OCI-M1 (cell line): Measurements from ENCODE around the gene TLN1.

Source experiments
- DNase-seq: peaks from one replicate; lab custom pipeline; 2025; lab: John Stamatoyannopoulos, UW

Gene TLN1

GRCh38 chr9:35686222-35687203 lies 45.5 kb downstream of the TLN1 start:
- no peak for DNase-seq

DNA sequence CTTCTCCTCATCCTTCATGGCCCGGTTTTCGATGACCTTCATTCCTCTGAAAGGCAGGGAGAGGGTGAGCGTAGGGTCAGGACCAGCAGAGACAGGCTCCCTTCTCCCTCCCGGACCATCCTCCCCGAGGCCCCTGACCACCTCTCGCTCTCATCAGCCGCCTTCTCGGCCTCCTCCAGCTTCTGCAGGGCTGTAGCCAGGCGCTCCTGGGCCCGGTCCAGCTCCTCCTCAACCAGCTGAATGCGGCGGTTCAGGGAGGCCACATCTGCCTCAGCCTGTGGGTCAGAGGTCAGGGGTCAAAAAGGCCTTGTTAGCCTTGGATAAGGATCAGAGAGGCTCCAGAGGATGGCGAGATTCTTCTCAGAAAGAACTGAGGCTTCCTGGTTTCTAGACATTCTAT lies 46.5 kb downstream of the TLN1 start:
- DNase-seq: no peak

- no peak for DNase-seq
Observed at GRCh38 chr9:35684921-35685320, 47.1 kb downstream of the TLN1 start.

DNA sequence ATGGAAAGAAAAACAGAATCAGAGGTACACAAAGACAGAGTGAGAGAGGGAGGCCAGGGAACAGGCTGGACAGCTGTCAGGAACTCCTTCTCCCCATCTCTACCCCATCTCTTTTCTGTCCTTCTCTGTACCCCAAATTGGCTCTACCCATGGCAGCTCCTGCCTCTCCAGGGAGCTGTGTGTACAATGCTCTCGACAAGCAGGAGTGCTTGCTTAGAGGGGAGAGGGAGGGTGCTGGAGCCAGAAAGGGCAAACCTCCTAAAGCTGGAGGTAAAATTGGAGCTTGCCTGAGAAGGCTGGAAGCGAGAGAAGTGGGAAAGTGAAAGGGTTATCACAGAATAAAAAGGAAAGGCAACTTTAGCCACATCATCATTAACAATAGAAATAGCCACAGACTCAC lies 48.7 kb downstream of the TLN1 start:
- no peak for DNase-seq

GRCh38 chr9:35682520-35683315 lies 49.3 kb downstream of the TLN1 start:
- no peak for DNase-seq

DNA sequence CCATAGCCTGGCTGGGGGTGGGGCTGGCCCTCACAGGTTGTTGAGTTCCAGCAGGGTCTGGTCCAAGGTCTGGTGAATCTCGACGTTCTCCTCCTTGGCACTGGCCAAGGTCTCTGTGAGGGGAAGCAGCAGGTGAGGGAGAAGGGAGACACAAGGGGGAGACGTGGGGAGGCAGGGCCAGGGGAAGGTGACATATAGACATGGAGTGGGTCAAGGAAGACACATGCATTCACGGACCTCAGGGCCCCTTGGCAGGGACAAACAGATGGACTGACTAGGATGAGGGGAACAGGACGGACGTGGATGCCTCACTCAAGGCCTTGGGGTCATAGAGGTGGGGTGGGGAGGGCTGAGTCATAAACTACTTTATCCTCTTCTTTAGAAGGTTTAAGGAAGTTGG lies 49.9 kb downstream of the TLN1 start:
- no peak for DNase-seq

- no peak for DNase-seq
Observed at GRCh38 chr9:35681341-35682002, 50.5 kb downstream of the TLN1 start.

DNA sequence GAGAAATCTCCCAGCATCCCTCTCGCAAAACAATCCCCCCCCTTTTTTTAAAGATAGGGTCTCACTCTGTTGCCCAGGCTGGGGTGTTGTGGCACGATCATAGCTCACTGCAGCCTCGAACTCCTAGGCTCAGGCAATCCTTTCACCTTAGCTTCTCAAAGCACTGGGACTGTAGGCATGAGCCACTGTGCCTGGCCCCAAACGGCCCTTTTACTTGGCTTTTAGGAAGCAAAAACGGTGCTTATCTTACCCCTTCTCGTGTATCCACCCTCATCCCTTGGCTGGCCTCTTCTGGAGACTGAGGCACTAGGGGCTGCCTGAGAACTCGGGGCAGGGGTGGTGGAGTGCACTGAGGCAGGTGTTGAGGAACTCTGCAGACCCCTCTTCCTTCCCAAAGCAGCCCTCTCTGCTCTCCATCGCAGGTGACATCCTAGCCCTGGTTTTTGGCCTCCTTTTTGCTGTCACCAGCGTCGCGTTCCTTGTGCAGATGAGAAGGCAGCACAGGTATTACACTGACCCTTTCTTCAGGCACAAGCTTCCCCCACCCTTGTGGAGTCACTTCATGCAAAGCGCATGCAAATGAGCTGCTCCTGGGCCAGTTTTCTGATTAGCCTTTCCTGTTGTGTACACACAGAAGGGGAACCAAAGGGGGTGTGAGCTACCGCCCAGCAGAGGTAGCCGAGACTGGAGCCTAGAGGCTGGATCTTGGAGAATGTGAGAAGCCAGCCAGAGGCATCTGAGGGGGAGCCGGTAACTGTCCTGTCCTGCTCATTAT lies 51.5 kb downstream of the TLN1 start:
- no peak for DNase-seq

GRCh38 chr9:35679766-35680330 lies 52.1 kb downstream of the TLN1 start:
- no peak for DNase-seq

- DNase-seq: no peak
Observed at GRCh38 chr9:35679091-35679490, 52.9 kb downstream of the TLN1 start.

DNA sequence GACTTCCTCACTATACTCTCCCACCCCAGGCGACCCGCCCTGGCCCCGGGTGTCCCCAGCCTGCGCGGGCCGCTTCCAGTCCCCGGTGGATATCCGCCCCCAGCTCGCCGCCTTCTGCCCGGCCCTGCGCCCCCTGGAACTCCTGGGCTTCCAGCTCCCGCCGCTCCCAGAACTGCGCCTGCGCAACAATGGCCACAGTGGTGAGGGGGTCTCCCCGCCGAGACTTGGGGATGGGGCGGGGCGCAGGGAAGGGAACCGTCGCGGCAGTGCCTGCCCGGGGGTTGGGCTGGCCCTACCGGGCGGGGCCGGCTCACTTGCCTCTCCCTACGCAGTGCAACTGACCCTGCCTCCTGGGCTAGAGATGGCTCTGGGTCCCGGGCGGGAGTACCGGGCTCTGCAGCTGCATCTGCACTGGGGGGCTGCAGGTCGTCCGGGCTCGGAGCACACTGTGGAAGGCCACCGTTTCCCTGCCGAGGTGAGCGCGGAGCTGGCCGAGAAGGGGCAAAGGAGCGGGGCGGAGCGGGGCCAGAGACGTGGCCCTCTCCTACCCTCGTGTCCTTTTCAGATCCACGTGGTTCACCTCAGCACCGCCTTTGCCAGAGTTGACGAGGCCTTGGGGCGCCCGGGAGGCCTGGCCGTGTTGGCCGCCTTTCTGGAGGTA lies 56.1 kb downstream of the TLN1 start:
- no peak for DNase-seq

DNA sequence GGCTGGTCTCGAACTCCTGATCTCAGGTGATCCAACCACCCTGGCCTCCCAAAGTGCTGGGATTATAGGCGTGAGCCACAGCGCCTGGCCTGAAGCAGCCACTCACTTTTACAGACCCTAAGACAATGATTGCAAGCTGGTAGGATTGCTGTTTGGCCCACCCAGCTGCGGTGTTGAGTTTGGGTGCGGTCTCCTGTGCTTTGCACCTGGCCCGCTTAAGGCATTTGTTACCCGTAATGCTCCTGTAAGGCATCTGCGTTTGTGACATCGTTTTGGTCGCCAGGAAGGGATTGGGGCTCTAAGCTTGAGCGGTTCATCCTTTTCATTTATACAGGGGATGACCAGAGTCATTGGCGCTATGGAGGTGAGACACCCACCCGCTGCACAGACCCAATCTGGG lies 56.8 kb downstream of the TLN1 start:
- no peak for DNase-seq

GRCh38 chr9:35674025-35674361 lies 58.0 kb downstream of the TLN1 start:
- no peak for DNase-seq

DNA sequence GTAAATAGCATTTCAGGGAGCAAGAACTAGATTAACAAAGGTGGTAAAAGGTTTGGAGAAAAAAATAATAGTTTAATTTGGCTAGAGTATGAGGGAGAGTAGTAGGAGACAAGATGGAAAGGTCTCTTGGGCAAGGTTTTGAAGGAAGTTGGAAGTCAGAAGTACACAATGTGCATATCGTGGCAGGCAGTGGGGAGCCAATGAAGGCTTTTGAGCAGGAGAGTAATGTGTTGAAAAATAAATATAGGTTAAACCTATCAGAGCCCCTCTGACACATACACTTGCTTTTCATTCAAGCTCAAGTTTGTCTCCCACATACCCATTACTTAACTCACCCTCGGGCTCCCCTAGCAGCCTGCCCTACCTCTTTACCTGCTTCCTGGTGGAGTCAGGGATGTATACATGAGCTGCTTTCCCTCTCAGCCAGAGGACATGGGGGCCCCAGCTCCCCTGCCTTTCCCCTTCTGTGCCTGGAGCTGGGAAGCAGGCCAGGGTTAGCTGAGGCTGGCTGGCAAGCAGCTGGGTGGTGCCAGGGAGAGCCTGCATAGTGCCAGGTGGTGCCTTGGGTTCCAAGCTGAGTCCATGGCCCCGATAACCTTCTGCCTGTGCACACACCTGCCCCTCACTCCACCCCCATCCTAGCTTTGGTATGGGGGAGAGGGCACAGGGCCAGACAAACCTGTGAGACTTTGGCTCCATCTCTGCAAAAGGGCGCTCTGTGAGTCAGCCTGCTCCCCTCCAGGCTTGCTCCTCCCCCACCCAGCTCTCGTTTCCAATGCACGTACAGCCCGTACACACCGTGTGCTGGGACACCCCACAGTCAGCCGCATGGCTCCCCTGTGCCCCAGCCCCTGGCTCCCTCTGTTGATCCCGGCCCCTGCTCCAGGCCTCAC lies 58.6 kb downstream of the TLN1 start, which contains the start of gene CA9:
Gene CA9 (plus strand): TSS at position 797 of the 893 bp plus-strand sequence. CDS start 32 bp downstream, at position 829.
- DNase-seq: no peak

DNA sequence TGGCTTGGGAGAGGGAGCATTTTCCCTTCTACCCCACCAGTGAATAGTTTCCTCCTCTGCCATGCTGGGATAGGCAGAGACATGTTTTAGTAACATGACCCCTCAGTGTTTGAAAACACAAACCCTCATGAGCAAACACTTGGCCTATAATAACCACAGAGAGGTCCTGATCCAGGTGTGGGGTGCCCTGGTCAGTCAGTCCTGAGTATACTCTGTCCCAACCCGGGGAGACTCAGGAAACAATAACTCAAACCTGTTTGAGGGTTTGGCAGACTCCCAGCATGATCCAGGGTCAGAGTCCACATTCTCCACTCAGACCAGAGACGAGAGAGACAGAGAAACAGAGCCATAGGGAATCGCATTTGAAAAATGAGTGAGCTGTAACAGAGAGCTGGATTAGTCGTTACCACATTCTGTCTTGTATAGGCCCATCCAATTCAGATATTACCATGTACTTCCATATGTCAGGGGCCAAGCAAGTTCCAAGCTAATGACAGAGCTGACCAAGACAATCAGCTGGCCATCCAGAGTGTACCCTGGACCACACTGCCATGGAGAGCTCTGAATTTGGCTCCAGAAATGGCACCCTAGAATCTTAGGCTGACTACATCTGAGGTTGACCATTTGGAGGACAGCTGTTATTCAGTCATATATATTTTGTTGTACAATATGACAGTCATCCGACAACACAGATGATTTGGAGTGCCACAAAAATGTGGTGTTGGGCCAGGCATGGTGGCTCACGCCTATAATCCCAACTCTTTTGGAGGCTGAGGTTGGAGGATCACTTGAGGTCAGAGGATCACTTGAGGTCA lies 62.5 kb downstream of the TLN1 start:
- DNase-seq: no peak

GRCh38 chr9:35667939-35668338 lies 64.1 kb downstream of the TLN1 start:
- no peak for DNase-seq

- DNase-seq: no peak
Observed at GRCh38 chr9:35666549-35666948, 65.4 kb downstream of the TLN1 start.

GRCh38 chr9:35666045-35666444 lies 66.0 kb downstream of the TLN1 start:
- DNase-seq: no peak

DNA sequence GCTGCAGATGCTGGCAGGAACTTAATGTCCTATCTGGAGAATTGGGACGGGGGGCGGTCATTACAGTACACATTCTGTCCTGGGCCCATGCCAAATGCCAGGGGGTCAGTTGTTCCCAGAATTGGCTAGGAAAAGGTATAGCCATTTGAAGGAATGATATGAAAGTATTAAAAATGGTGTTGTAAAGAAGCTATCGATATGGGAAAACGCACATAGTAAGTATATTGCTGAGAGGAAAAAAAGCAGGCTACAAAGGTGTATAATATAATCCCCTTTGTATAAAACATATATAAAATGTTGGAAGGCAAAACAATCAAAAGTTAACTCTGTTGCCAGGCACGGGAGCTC lies 66.5 kb downstream of the TLN1 start:
- no peak for DNase-seq
